Astrocyte (in vitro differentiated cells and primary cell): Measurements from ENCODE around the gene PFKL. TPM values are rescaled to one million over a fixed set of nuclear protein-coding genes. Genes with fewer than 3 reads are reported as not detected.

Experiments used
- DNase-seq: peaks from one replicate; pipeline ENCODE4 v3.0.0-alpha.2; 2010; ENCODE audit warnings: low read depth
- FAIRE-seq: peaks from 2 replicates; lab custom pipeline; 2011; peaks lifted over from hg19 to GRCh38; lab: Jason Lieb, UNC
- H2AFZ ChIP-seq: 2 replicates; pipeline ENCODE4 v1.6.0; 2012; ENCODE audit warnings: low read depth, low read length, inconsistent platforms
- H3K27ac ChIP-seq: 2 replicates; pipeline ENCODE4 v1.5.1; 2011; ENCODE audit warnings: low read depth, low read length, inconsistent platforms
- H3K27me3 ChIP-seq: 2 replicates; pipeline ENCODE4 v1.6.0; 2011; ENCODE audit warnings: low read length, inconsistent platforms; ENCODE audit not compliant: insufficient read depth
- H3K36me3 ChIP-seq: 2 replicates; pipeline ENCODE4 v1.5.1; 2011; ENCODE audit warnings: low read length, inconsistent platforms; ENCODE audit not compliant: insufficient read depth
- H3K4me1 ChIP-seq: 2 replicates; pipeline ENCODE4 v1.5.1; 2011; ENCODE audit warnings: low read length, inconsistent platforms; ENCODE audit not compliant: insufficient read depth
- H3K4me2 ChIP-seq: 2 replicates; pipeline ENCODE4 v1.6.0; 2012; ENCODE audit warnings: low read length, inconsistent platforms
- H3K4me3 ChIP-seq: 2 replicates; pipeline ENCODE4 v1.5.1; 2011; ENCODE audit warnings: low read depth, mild to moderate bottlenecking, low read length, inconsistent platforms; ENCODE audit not compliant: insufficient read depth
- H3K79me2 ChIP-seq: 2 replicates; pipeline ENCODE4 v1.6.0; 2012; ENCODE audit warnings: mild to moderate bottlenecking, low read length, inconsistent platforms; ENCODE audit not compliant: insufficient read depth
- H3K9ac ChIP-seq: 2 replicates; pipeline ENCODE4 v1.6.0; 2012; ENCODE audit warnings: mild to moderate bottlenecking, low read length, inconsistent platforms
- H3K9me3 ChIP-seq: 2 replicates; pipeline ENCODE4 v1.5.1; 2012; ENCODE audit warnings: low read depth, mild to moderate bottlenecking, low read length, inconsistent platforms; ENCODE audit not compliant: insufficient read depth
- H4K20me1 ChIP-seq: 2 replicates; pipeline ENCODE4 v1.6.0; 2012; ENCODE audit warnings: low read length, inconsistent platforms; ENCODE audit not compliant: insufficient read depth
- H3K27ac Mint-ChIP-seq: one replicate; pipeline ENCODE4 v1.8.0; 2021; ENCODE audit warnings: mild to moderate bottlenecking, mixed read lengths; ENCODE audit not compliant: unreplicated experiment
- H3K27me3 Mint-ChIP-seq: one replicate; pipeline ENCODE4 v1.8.0; 2021; ENCODE audit warnings: low read depth, mixed read lengths; ENCODE audit not compliant: unreplicated experiment
- H3K36me3 Mint-ChIP-seq: one replicate; pipeline ENCODE4 v1.8.0; 2021; ENCODE audit warnings: low read depth, mixed read lengths; ENCODE audit not compliant: unreplicated experiment
- H3K4me1 Mint-ChIP-seq: one replicate; pipeline ENCODE4 v1.8.0; 2021; ENCODE audit warnings: low read depth, mixed read lengths; ENCODE audit not compliant: unreplicated experiment
- H3K4me3 Mint-ChIP-seq: one replicate; pipeline ENCODE4 v1.8.0; 2021; ENCODE audit warnings: mild to moderate bottlenecking, moderate library complexity, mixed read lengths; ENCODE audit not compliant: unreplicated experiment
- H3K9me3 Mint-ChIP-seq: one replicate; pipeline ENCODE4 v1.8.0; 2021; ENCODE audit warnings: mild to moderate bottlenecking, mixed read lengths; ENCODE audit not compliant: unreplicated experiment
- EZH2 ChIP-seq: IDR thresholded peaks from 2 replicates; pipeline ENCODE4 v1.6.1; 2012; ENCODE audit warnings: mild to moderate bottlenecking, low read length, inconsistent platforms; ENCODE audit not compliant: insufficient read depth
- total RNA-seq: library from RNA; stranded (reverse); gene quantifications from 2 replicates; pipeline ENCODE4 v1.2.1, GENCODE V29; 2021
- TF ChIP-seq, protein P1 (sequence below): IDR thresholded peaks from 2 replicates; pipeline ENCODE4 v1.5.1; 2011; ENCODE audit warnings: low read depth, mild to moderate bottlenecking, inconsistent platforms, low read length, moderate library complexity; ENCODE audit not compliant: insufficient read depth

Gene PFKL
- total RNA-seq, 1 donor from 2014 or later, result 109 TPM

GRCh38 chr21:44288251-44289110 lies 11.4 kb upstream of the PFKL start:
- no peaks in the 10 kb centered on the region for H3K4me1 Mint-ChIP-seq
- no peaks in the 10 kb centered on the region for H4K20me1 ChIP-seq
- H3K4me3 ChIP-seq, result no peak overlapping the region
- H3K27me3 Mint-ChIP-seq, result peaks cover 32% of the 10 kb centered on the region
- no peaks in the 10 kb centered on the region for H3K36me3 ChIP-seq
- H3K36me3 Mint-ChIP-seq, result no peaks in the 10 kb centered on the region
- no peaks in the 10 kb centered on the region for H3K9me3 Mint-ChIP-seq
- no peaks in the 10 kb centered on the region for H3K9me3 ChIP-seq
- H3K27ac Mint-ChIP-seq, result no peak overlapping the region
- no peak for FAIRE-seq
- H3K79me2 ChIP-seq, result no peaks in the 10 kb centered on the region
- H2AFZ ChIP-seq, result no peak overlapping the region
- no peak overlapping the region for H3K9ac ChIP-seq
- H3K4me3 Mint-ChIP-seq, result no peak overlapping the region
- peaks cover 2% of the 10 kb centered on the region for H3K27me3 ChIP-seq
- DNase-seq, result no peak
- TF ChIP-seq, protein P1, sequence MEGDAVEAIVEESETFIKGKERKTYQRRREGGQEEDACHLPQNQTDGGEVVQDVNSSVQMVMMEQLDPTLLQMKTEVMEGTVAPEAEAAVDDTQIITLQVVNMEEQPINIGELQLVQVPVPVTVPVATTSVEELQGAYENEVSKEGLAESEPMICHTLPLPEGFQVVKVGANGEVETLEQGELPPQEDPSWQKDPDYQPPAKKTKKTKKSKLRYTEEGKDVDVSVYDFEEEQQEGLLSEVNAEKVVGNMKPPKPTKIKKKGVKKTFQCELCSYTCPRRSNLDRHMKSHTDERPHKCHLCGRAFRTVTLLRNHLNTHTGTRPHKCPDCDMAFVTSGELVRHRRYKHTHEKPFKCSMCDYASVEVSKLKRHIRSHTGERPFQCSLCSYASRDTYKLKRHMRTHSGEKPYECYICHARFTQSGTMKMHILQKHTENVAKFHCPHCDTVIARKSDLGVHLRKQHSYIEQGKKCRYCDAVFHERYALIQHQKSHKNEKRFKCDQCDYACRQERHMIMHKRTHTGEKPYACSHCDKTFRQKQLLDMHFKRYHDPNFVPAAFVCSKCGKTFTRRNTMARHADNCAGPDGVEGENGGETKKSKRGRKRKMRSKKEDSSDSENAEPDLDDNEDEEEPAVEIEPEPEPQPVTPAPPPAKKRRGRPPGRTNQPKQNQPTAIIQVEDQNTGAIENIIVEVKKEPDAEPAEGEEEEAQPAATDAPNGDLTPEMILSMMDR, result no peak
- TF ChIP-seq EZH2, result no peak
- no peak overlapping the region for H3K27ac ChIP-seq
- no peaks in the 10 kb centered on the region for H3K4me1 ChIP-seq
- no peak overlapping the region for H3K4me2 ChIP-seq

GRCh38 chr21:44289381-44290010 lies 10.4 kb upstream of the PFKL start:
- H3K4me3 Mint-ChIP-seq, result no peak overlapping the region
- Histone ChIP-seq H3K4me2 (no peak overlapping the region), H2AFZ (no peak overlapping the region), H4K20me1 (no peaks in the 10 kb centered on the region), H3K9ac (no peak overlapping the region), H3K79me2 (no peaks in the 10 kb centered on the region), H3K9me3 (no peaks in the 10 kb centered on the region), H3K27ac (no peak overlapping the region), H3K4me1 (no peaks in the 10 kb centered on the region), H3K4me3 (no peak overlapping the region), H3K36me3 (no peaks in the 10 kb centered on the region), H3K27me3 (peaks cover 2% of the 10 kb centered on the region)
- H3K27ac Mint-ChIP-seq, result no peak overlapping the region
- H3K4me1 Mint-ChIP-seq, result no peaks in the 10 kb centered on the region
- peaks cover 26% of the 10 kb centered on the region for H3K27me3 Mint-ChIP-seq
- FAIRE-seq, result no peak
- no peak for TF ChIP-seq EZH2
- TF ChIP-seq, protein P1, result no peak
- H3K36me3 Mint-ChIP-seq, result no peaks in the 10 kb centered on the region
- no peaks in the 10 kb centered on the region for H3K9me3 Mint-ChIP-seq
- DNase-seq, result no peak
